ENCODE measurements around the gene TBX15. TPM values are rescaled to one million over a fixed set of nuclear protein-coding genes. Genes with fewer than 3 reads are reported as not detected.

TBX15 gene
- total RNA-seq, 1 experiment from 2014 or later: 1.9 TPM

DNA sequence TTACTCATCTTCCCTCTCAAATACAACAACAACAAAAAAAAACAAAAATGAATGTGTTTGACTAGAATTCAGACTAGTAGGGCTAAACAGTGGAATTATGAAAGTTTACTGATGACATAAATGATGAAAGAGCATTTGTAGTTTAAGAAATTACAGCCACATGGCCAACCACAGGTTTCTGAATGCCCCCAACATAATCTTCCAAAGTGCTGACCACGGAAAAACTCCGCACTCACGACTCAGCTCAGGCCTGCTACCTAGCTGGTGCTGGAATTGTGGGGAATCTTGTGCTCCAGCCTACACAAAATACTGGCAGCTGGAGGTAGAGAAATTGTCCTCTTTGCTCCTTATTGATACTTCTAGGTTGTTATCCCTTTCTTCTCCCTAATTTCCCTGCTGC is 23.6 kb upstream of the TBX15 start:
- POLR2A ChIA-PET: interaction anchor here (0.5 kb wide), 1 partner anchor 13 kb away, joined by 3 read pairs; no protein-coding TSS in a partner anchor
- Histone ChIP-seq H3K4me3 (ENCODE audit: low read depth in 2 of 2, low read length in 2 of 2) (no peak overlapping the region), H3K4me1 (ENCODE audit: control insufficient read depth, insufficient read depth, low read length) (no peaks in the 10 kb centered on the region), H3K9me3 (ENCODE audit: control insufficient read depth, insufficient read depth, low read depth, low read length) (no peaks in the 10 kb centered on the region), H3K27me3 (ENCODE audit: control insufficient read depth, insufficient read depth, low read length) (no peaks in the 10 kb centered on the region), H3K27ac (ENCODE audit: low read length) (no peak overlapping the region), H3K36me3 (ENCODE audit: control insufficient read depth, insufficient read depth, low read length) (no peaks in the 10 kb centered on the region)
- BruUV-seq (replicated peaks): no TSS peak
- TF ChIP-seq, protein P1, sequence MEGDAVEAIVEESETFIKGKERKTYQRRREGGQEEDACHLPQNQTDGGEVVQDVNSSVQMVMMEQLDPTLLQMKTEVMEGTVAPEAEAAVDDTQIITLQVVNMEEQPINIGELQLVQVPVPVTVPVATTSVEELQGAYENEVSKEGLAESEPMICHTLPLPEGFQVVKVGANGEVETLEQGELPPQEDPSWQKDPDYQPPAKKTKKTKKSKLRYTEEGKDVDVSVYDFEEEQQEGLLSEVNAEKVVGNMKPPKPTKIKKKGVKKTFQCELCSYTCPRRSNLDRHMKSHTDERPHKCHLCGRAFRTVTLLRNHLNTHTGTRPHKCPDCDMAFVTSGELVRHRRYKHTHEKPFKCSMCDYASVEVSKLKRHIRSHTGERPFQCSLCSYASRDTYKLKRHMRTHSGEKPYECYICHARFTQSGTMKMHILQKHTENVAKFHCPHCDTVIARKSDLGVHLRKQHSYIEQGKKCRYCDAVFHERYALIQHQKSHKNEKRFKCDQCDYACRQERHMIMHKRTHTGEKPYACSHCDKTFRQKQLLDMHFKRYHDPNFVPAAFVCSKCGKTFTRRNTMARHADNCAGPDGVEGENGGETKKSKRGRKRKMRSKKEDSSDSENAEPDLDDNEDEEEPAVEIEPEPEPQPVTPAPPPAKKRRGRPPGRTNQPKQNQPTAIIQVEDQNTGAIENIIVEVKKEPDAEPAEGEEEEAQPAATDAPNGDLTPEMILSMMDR (IDR thresholded peaks at IDR 0.05): no peak
- TF ChIP-seq SIN3A (IDR thresholded peaks at IDR 0.05; ENCODE audit: borderline replicate concordance, insufficient read depth, low read depth, low read length) (no peak), TCF7L2 (IDR thresholded peaks at IDR 0.05; ENCODE audit: low read depth, low read length) (no peak), REST (IDR thresholded peaks at IDR 0.05; ENCODE audit: insufficient read depth in 1 of 2, low read depth in 2 of 2, low read length in 1 of 2) (no peak), POLR2AphosphoS5 (IDR thresholded peaks at IDR 0.05; ENCODE audit: low read depth, low read length) (no peak)
- no peak for ATAC-seq
- intact Hi-C loops (cut with micrococcal nuclease; ENCODE audit: unreplicated experiment) (no loop called here), in situ Hi-C loops (cut with HindIII; ENCODE audit: low pct_unique_long_range_greater_than_20kb, low sequenced_read_pairs) (no loop called here)
- CTCF ChIA-PET: no interaction called here
- DNase-seq (ENCODE audit: low read depth, low spot score): no peak

DNA sequence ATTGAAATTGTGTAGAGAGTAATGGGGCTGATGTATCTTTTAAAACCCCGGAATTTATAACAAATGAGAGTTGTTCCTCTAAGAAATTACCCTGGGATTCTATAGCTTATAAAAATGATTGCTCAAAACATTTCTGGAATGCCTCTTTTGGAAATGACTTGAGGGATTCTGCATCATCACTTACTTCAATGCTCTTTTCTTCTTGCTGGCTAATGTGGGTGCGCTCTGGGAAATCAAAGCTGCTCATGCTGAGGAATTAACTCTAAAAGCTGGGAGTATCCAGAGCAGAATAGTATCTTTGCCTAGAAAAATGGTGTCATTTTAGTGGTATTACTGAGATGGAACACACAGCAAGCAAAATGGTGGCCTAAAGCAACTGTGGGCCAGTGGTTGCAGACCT is 23.0 kb upstream of the TBX15 start:
- ChIA-PET CTCF (no interaction called here), POLR2A (interaction anchor here (0.5 kb wide), 1 partner anchor 12 kb away, joined by 3 read pairs; no protein-coding TSS in a partner anchor)
- intact Hi-C loops (cut with micrococcal nuclease; ENCODE audit: unreplicated experiment): no loop called here

More for the DNA sequence above, 23.0 kb upstream of the TBX15 start:
- Histone ChIP-seq H3K27ac (ENCODE audit: low read length) (no peak overlapping the region), H3K36me3 (ENCODE audit: control insufficient read depth, insufficient read depth, low read length) (no peaks in the 10 kb centered on the region), H3K9me3 (ENCODE audit: control insufficient read depth, insufficient read depth, low read depth, low read length) (no peaks in the 10 kb centered on the region), H3K4me1 (ENCODE audit: control insufficient read depth, insufficient read depth, low read length) (no peaks in the 10 kb centered on the region), H3K4me3 (ENCODE audit: low read depth in 2 of 2, low read length in 2 of 2) (no peak overlapping the region), H3K27me3 (ENCODE audit: control insufficient read depth, insufficient read depth, low read length) (no peaks in the 10 kb centered on the region)
- DNase-seq (ENCODE audit: low read depth, low spot score): no peak
- ATAC-seq: no peak
- TF ChIP-seq TCF7L2 (IDR thresholded peaks at IDR 0.05; ENCODE audit: low read depth, low read length): no peak
- TF ChIP-seq, protein P1 (IDR thresholded peaks at IDR 0.05): no peak
- no peak for TF ChIP-seq POLR2AphosphoS5 (IDR thresholded peaks at IDR 0.05; ENCODE audit: low read depth, low read length)
- TF ChIP-seq REST (IDR thresholded peaks at IDR 0.05; ENCODE audit: insufficient read depth in 1 of 2, low read depth in 2 of 2, low read length in 1 of 2): no peak
- no peak for TF ChIP-seq SIN3A (IDR thresholded peaks at IDR 0.05; ENCODE audit: borderline replicate concordance, insufficient read depth, low read depth, low read length)
- no TSS peak for BruUV-seq (replicated peaks)
- in situ Hi-C loops (cut with HindIII; ENCODE audit: low pct_unique_long_range_greater_than_20kb, low sequenced_read_pairs): no loop called here
